Measurements from ENCODE around the gene DCAF12L2.
"Not testable (repeated sequence)": the region's sequence is repeated elsewhere in the genome, so short reads cannot be mapped to it uniquely, and the experiment has no call there.

The DCAF12L2 gene

GRCh38 chrX:126165721-126166461, at the start of gene DCAF12L2:
Gene DCAF12L2 (minus strand): TSS chrX:126166289. CDS start chrX:126165924, 365 bp downstream.
- no peak for DNase-seq

GRCh38 chrX:126190888-126191287, 24.8 kb upstream of the DCAF12L2 start:
- not testable (repeated sequence) for DNase-seq

- no peak for DNase-seq
Measured at GRCh38 chrX:126177133-126177840, 11.2 kb upstream of the DCAF12L2 start.

- DNase-seq: no peak
Measured at GRCh38 chrX:126170720-126171119, 4.6 kb upstream of the DCAF12L2 start.

- DNase-seq: no peak
Measured at GRCh38 chrX:126167560-126167959, 1.5 kb upstream of the DCAF12L2 start.

GRCh38 chrX:126165401-126165720, 728 bp downstream of the DCAF12L2 start:
- DNase-seq: no peak

- no peak for DNase-seq
Measured at GRCh38 chrX:126164689-126165400, 1.2 kb downstream of the DCAF12L2 start.

- DNase-seq: no peak
Measured at GRCh38 chrX:126164226-126164625, 1.9 kb downstream of the DCAF12L2 start.

GRCh38 chrX:126141014-126141413, 25.1 kb downstream of the DCAF12L2 start:
- no peak for DNase-seq

- no peak for DNase-seq
Measured at GRCh38 chrX:126137899-126138298, 28.2 kb downstream of the DCAF12L2 start.

- no peak for DNase-seq
Measured at GRCh38 chrX:126124721-126125120, 41.4 kb downstream of the DCAF12L2 start.
